Choroid plexus epithelial cell (primary cell): ENCODE measurements around the gene POR.
"Not testable (repeated sequence)": the region's sequence is repeated elsewhere in the genome, so short reads cannot be mapped to it uniquely, and the experiment has no call there.

Source experiments
- DNase-seq: peaks from one replicate; pipeline ENCODE4 v3.0.0-alpha.2; 2010; ENCODE audit warnings: low read depth
- H3K4me3 ChIP-seq: 2 replicates; pipeline ENCODE4 v1.5.1; 2011; ENCODE audit warnings: low read depth, mild to moderate bottlenecking, control low read depth, low read length, moderate library complexity
- TF ChIP-seq, protein P1 (sequence below): conservative IDR thresholded peaks from 2 replicates; pipeline ENCODE4 v1.5.1; 2011; ENCODE audit warnings: low read depth, mild to moderate bottlenecking, control low read depth, inconsistent platforms, low read length, moderate library complexity

POR gene

DNA sequence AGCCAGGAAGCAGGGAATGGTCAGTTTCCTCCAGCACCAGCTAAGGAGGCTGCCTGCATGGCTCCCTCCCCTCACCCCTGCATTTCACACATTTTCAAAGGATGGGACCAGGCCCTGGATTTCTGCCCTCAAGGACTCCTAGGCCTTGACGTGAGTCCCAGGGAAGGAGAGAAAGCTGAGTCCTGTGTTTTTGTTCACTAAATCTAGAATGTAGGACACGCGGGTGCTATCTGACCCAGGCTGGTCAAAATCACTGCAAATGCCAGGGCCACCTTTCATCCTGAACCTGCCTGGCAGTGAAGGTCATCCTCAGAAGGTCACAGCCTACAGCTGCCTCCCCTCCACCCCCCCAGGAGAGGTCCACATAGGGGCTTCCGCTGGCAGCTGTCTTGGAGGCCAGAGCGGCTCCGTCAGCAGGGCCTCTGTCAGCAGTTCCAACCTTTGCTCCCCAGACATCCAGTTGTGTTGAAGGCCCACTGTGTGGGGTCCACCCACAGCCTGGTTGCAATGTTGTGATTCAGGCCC, 18.1 kb upstream of the POR start:
- no peak for DNase-seq
- H3K4me3 ChIP-seq: no peak overlapping the region
- TF ChIP-seq, protein P1, sequence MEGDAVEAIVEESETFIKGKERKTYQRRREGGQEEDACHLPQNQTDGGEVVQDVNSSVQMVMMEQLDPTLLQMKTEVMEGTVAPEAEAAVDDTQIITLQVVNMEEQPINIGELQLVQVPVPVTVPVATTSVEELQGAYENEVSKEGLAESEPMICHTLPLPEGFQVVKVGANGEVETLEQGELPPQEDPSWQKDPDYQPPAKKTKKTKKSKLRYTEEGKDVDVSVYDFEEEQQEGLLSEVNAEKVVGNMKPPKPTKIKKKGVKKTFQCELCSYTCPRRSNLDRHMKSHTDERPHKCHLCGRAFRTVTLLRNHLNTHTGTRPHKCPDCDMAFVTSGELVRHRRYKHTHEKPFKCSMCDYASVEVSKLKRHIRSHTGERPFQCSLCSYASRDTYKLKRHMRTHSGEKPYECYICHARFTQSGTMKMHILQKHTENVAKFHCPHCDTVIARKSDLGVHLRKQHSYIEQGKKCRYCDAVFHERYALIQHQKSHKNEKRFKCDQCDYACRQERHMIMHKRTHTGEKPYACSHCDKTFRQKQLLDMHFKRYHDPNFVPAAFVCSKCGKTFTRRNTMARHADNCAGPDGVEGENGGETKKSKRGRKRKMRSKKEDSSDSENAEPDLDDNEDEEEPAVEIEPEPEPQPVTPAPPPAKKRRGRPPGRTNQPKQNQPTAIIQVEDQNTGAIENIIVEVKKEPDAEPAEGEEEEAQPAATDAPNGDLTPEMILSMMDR: no peak

DNA sequence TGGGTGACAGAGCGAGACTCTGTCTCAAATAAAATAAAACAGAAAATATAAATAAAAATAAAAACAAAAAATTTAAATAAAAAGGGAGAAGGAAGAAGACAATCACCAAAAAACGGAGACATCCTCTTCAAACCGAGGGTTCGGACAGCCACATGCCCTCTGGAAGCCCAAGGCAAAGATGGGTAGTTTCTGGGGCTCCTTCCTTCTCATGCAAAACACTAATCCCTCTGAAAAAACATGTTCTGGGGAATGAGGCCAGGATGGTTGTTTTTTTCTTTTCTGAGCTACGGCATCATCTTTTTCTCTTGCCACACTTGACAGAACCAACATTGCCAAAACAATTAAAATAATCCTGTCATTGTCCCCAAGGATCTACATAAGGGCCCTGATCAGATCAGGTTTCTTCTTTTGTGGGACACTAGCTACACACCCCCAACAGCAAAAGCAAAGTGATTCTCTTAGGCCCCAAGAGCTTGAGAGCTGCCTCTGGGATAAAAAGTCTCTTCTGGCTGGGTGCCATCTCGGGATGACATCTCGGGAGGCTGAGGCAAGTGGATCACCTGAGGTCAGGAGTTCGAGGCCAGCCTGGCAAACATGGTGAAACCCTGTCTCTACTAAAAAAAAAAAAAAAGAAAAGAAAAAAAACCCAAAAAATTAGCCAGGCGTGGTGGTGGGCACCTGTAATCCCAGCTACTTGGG, 14.2 kb upstream of the POR start:
- DNase-seq: no peak
- TF ChIP-seq, protein P1: no peak
- no peak overlapping the region for H3K4me3 ChIP-seq

DNA sequence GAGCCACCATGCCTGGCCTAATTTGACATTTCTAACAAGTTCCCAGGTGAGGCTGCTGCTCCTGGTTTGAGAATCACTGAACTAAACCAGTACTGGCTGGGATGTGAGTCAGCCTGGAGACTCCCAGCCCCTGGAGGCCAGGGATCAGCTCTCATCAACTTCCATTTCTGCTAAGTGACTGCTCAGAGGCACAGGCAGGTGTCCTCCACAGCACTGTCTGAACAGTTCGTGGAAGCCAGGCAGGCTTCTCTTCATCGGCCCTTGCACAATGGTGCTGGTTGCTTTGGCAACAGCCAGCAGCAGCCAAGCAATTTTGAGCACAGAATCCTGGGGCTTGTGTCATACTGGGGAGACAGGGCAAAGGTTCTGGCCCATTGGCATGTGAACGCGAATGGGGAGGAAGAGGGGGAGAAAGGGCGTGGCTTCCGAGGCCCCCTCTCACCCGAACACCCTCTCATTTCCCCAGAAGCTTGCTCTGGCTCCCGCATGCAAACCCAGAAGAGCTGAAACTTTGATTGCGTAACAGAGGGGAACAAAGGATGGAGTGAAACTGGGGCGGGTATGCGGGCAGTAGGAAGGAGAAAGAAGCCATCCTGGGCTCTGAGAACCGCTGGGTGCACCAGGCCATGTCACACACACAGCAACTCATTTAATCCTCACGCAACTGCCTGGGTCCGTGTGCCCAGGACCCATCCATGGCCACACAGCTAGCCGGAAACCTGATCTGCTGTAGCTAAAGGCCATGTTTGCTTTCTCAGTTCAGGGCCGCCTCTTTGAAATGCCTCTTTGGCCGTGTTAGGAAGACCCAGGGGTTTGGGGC, 9.0 kb upstream of the POR start:
- no peak overlapping the region for H3K4me3 ChIP-seq
- peak; percentile 84 for DNase-seq
- TF ChIP-seq, protein P1: peak; percentile 12

DNA sequence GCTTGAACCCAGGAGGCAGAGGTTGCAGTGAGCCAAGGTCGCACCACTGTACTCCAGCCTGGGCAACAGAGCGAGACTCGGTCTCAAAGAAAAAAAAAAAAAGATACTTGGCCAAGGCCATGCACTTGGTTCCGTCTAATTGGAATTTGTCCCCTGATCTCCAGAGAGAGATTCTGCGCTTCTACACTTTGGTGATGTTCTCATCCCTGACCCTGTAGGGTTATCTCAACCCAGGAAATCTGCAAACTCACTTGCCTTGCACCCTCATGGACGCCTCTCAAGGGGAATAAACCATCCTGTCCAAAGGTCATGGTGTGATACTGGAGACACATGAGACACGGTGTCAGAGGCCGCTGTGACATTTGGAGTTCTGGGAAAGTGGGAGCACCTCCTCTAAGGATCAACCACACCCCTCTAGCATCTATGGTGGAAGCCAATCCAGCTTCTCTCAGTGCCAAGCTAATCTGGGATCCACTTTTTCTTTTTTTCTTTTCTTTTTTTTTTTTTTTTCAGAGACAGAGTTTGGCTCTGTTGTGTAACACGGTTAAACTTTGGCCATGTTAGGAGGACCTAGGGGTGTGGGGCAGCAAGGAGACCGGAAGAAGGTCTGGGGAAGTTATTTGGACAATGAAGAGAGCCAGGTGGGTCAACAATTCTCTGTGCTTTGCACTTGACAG, 7.8 kb upstream of the POR start:
- H3K4me3 ChIP-seq: no peak overlapping the region
- no peak for DNase-seq
- TF ChIP-seq, protein P1: no peak

DNA sequence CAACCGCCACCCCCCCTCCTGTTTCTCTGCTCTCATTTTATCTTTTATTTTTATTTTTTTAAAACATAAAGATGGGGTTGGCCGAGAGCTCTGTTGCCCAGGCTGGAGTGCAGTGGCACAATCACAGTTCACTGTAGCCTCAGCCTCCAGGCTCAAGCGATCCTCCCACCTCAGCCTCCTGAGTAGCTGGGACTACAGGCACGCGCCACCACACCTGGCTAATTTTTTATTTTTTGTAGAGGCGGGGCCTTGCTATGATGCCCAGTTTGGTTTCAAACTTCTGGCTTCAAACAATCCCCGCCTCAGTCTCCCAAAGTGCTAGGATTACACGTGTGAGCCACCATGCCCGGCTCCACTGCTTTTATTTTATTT, 7.3 kb upstream of the POR start:
- not testable (repeated sequence) for H3K4me3 ChIP-seq, DNase-seq

DNA sequence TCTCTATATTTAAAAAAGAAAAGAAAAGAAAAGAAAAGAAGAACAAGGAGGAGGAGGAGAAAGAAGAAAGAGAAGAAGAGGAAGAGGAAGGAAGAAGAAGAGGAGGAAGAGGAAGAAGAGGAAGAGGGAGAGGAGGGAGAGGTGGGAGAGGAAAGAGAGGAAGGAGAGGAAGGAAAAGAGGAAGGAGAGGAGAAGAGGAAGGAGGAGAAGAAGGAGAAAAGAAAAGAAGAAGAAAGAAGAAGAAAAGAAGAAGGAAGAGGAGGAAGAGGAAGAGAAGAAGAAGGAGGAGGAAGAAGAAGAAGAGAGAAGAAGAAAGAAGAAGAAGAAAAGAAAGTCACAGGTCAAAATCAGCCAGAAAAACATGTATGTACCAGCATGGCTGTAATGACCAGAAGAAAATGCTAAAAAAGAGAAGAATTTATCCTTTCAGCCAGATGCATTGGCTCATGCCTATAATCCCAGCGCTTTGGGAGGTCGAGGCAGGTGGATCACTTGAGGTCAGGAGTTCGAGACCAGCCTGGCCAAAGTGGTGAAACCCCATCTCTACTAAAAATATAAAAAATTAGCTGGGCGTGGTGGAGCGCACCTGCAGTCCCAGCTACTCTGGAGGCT, 5.3 kb upstream of the POR start:
- TF ChIP-seq, protein P1: no peak
- no peak overlapping the region for H3K4me3 ChIP-seq

DNA sequence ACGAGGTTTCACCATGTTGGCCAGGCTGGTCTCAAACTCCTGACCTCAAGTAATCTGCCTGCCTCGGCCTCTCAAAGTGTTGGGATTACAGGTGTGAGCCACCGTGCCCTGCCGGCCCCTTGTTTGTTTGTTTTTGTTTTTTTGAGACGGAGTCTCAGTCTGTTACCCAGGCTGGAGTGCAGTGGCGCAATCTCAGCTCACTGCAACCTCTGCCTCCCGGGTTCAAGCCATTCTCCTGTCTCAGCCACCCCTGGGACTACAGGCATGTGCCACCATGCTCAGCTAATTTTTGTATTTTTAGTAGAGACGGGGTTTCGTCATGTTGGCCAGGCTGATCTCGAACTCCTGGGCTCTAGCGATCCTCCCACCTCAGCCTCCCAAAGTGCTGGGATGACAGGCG, 3.8 kb upstream of the POR start:
- not testable (repeated sequence) for DNase-seq, H3K4me3 ChIP-seq

More for the DNA sequence above, 5.3 kb upstream of the POR start:
- no peak for DNase-seq
